ENCODE data around the gene UBE2E2. TPM values are rescaled to one million over a fixed set of nuclear protein-coding genes. Genes with fewer than 3 reads are reported as not detected.

Gene UBE2E2
- total RNA-seq, 4 donors from 2014 or later, result 3.1 to 58.5 (median 25.0) TPM

DNA sequence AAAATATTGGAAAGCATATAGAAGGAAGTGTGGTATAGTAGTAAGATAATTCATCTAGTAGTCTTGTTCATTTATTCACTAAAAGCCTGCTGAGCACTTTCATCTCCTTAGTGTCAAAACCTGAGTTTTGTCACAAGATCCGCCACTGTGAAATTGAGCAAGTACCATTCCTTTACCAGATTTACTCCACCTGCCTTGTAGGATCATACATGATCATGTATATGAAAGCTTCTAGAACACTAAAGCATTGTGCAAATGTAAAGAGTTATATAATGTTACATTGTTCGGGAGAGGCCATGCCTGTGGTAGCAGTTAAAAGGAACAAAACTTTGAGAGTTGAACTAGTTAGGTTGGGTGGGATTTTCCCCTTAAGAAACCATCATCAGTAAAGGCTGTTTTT is 35.0 kb downstream of the UBE2E2 start:
- H3K27me3 ChIP-seq, result no peaks in the 10 kb centered on the region
- no peak overlapping the region for H3K27ac ChIP-seq
- no peaks in the 10 kb centered on the region for H3K9me3 ChIP-seq
- DNase-seq, result no peak
- H3K36me3 ChIP-seq, result no peaks in the 10 kb centered on the region
- H3K4me3 ChIP-seq, result no peak overlapping the region
- intact Hi-C loops (cut with DNase I; ENCODE audit: low total_unique reads), result no loop called here
- TF ChIP-seq, protein P1, sequence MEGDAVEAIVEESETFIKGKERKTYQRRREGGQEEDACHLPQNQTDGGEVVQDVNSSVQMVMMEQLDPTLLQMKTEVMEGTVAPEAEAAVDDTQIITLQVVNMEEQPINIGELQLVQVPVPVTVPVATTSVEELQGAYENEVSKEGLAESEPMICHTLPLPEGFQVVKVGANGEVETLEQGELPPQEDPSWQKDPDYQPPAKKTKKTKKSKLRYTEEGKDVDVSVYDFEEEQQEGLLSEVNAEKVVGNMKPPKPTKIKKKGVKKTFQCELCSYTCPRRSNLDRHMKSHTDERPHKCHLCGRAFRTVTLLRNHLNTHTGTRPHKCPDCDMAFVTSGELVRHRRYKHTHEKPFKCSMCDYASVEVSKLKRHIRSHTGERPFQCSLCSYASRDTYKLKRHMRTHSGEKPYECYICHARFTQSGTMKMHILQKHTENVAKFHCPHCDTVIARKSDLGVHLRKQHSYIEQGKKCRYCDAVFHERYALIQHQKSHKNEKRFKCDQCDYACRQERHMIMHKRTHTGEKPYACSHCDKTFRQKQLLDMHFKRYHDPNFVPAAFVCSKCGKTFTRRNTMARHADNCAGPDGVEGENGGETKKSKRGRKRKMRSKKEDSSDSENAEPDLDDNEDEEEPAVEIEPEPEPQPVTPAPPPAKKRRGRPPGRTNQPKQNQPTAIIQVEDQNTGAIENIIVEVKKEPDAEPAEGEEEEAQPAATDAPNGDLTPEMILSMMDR (IDR thresholded peaks at IDR 0.05), result no peak
- TF ChIP-seq POLR2A (IDR thresholded peaks at IDR 0.05), result no peak
- H3K4me1 ChIP-seq, result no peaks in the 10 kb centered on the region

DNA sequence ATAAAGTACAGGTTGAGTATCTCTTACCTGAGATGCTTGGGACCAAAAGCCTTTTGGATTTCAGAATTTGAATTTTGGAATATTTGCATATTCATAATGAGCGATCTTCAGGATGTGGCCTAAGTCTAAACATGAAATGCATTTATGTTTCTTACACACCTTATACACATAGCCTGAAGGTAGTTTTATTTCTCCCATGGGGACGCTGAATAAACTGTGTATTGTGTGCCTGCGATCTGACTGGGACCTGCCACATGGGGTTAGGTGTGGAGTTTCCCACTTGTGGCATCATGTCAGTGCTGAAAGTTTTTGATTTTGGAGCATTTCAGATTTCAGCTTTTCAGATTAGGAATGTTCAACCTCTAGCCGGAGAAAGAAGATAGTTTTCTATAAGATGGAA is 35.5 kb downstream of the UBE2E2 start:
- no peak overlapping the region for H3K4me3 ChIP-seq
- no peaks in the 10 kb centered on the region for H3K27me3 ChIP-seq
- H3K36me3 ChIP-seq, result no peaks in the 10 kb centered on the region
- intact Hi-C loops (cut with DNase I; ENCODE audit: low total_unique reads), result no loop called here
- H3K9me3 ChIP-seq, result no peaks in the 10 kb centered on the region
- TF ChIP-seq, protein P1 (IDR thresholded peaks at IDR 0.05), result no peak
- TF ChIP-seq POLR2A (IDR thresholded peaks at IDR 0.05), result no peak
- H3K27ac ChIP-seq, result no peak overlapping the region
- DNase-seq, result no peak
- H3K4me1 ChIP-seq, result no peaks in the 10 kb centered on the region

DNA sequence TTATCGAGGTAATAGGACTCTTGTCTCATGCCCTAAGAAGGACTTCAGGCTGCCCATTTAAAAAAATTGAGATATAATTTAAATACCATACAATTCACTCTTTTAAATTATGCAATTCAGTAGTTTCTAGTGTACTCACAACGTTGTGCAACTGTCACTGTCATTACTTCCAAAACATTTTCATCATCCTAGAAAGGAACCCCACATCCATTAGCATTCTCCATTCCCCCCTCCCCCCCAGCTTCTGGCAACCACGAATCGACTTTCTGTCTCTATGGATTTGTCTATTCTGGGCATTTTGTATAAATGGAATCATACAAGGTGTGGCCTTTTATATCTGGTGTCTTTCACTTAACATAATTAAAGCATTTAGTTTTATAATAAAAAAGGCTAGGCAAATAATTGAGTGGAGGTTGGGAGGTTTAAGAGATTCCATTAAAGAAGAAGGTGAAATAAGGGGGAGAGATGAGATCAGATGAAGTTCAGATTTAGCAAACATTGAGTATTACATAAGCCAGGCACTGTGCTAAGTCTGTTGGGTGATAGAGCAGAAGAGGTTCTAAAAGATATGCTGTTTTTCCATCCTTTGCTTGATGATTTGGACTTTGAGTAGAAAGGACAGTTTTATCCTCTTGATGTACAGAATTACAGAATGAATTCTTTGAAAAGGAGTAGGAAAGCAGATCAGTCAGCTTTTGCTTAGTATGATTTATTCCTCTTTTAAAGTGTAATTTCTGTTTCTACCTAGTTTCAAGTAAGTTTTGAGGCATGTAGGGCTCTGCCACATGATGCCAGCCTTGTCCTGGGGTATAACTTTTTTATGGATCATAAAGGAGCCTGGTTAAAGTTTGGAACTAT is 36.3 kb downstream of the UBE2E2 start:
- no peaks in the 10 kb centered on the region for H3K36me3 ChIP-seq
- no peak for TF ChIP-seq POLR2A (IDR thresholded peaks at IDR 0.05)
- TF ChIP-seq, protein P1 (IDR thresholded peaks at IDR 0.05), result no peak
- H3K9me3 ChIP-seq, result no peaks in the 10 kb centered on the region

DNA sequence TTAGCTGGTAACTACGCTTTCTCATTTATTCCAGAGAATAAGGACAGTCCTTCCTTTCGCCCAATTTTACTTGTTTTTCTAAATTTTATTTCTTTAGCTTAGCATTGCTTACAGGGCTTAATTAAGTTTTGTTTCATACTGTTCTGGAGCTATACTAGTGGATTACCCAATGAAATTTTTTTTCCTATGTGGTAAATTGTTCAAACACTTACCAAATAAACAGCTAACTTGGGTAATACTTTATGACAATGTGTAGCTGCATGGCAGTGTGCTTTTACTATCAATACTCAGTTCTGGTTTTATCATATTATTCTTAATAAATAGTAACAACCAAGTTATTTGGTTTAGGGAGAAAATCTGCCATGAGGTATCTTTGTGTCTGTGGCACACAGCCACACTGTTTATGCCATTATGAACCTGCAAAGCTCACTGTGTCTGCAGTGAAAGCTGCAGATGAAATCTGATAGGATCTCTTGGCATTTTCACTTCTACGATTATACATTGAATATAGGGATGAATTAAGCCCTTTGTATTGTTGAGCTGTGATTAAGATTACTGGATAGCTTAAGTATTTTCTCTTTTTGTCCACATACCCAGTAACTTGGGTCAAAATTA is 37.2 kb downstream of the UBE2E2 start:
- no peaks in the 10 kb centered on the region for H3K27me3 ChIP-seq
- TF ChIP-seq, protein P1 (IDR thresholded peaks at IDR 0.05), result no peak
- TF ChIP-seq POLR2A (IDR thresholded peaks at IDR 0.05), result no peak
- no peaks in the 10 kb centered on the region for H3K4me1 ChIP-seq
- H3K4me3 ChIP-seq, result no peak overlapping the region
- H3K27ac ChIP-seq, result no peak overlapping the region
- no peaks in the 10 kb centered on the region for H3K9me3 ChIP-seq
- no peak for DNase-seq
- H3K36me3 ChIP-seq, result no peaks in the 10 kb centered on the region
- intact Hi-C loops (cut with DNase I; ENCODE audit: low total_unique reads), result no loop called here

More for the DNA sequence above, 36.3 kb downstream of the UBE2E2 start:
- H3K27ac ChIP-seq, result no peak overlapping the region
- intact Hi-C loops (cut with DNase I; ENCODE audit: low total_unique reads), result no loop called here
- no peak for DNase-seq
- H3K4me3 ChIP-seq, result no peak overlapping the region
- H3K27me3 ChIP-seq, result no peaks in the 10 kb centered on the region
- no peaks in the 10 kb centered on the region for H3K4me1 ChIP-seq

DNA sequence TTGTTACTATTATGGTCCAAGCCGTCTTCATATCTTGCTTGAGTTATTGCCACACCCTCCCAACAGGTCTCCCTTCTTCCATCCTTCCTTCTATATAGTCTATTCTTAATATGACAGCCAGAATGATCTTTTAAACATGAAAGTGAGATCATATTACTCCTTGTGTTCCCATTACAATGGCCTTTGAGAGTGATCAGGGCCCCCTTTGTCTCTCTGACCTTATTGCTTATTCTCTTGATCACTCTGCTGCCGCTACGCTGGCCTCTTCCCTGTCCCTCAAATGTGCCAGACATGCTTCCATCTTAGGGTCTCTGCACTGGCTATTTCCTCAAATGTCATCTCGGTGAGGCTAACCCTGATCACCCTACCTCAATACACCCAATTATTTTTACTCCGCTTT is 38.1 kb downstream of the UBE2E2 start:
- Histone ChIP-seq H3K9me3 (no peaks in the 10 kb centered on the region), H3K27ac (no peak overlapping the region), H3K27me3 (no peaks in the 10 kb centered on the region), H3K36me3 (no peaks in the 10 kb centered on the region), H3K4me1 (no peaks in the 10 kb centered on the region), H3K4me3 (no peak overlapping the region)
- intact Hi-C loops (cut with DNase I; ENCODE audit: low total_unique reads), result no loop called here
- no peak for DNase-seq
- TF ChIP-seq POLR2A (IDR thresholded peaks at IDR 0.05), result no peak
- TF ChIP-seq, protein P1 (IDR thresholded peaks at IDR 0.05), result no peak
